Stimulated activated CD8-positive, alpha-beta memory T cell treated with anti-CD3 and anti-CD28 coated beads, Interleukin-4, amount 100 ng/mL, for 24 hours (primary cell): ENCODE results near the gene TMEM222.

Experiments
- DNase-seq: peaks from one replicate; pipeline ENCODE4 v3.0.0-alpha.2; 2020; ENCODE audit warnings: low read depth

The TMEM222 gene

GRCh38 chr1:27342391-27342777 is 20.4 kb downstream of the TMEM222 start:
- DNase-seq = no peak

DNA sequence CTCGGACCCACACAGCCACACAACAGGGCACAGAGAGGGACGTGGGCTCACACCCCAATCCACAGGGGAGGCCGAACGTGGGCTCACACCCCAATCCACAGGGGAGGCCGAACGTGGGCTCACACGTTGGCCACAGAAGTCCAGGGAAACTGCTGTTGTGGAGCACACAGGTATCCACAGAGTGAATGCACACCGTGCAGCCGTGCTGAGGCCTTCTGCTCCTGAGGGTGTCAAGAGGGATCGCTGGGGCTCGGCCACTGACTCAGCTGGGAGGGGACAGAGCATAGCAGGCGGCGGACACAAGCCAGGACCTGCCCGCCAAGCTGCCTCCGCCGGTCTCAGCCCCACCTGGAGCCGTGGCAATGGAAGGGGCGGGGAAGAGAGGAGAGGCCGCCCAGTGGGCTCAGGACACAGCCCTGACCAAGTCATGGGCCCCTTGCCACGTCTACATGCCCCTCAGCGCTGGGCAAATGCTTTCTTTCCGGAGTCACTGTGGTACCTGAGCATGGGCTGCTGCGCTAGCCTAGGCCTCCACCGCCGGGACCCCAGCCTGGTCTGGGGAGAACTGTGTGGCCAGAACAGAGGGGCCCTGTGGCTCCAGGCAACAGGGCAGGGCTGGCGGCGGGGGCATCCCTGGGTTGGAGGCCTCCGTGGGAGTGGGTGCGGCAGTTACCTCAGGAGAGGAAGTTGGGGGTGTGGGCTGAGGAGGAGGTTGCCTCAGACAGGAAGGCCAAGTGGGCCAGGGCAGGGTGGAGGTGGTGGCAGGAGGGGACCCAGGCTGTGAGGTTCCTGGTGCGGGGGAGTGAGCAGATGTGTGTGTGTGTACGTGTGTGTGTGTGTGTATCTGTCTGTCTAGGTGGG is 21.0 kb downstream of the TMEM222 start:
- no peak for DNase-seq

- no peak for DNase-seq
These were observed 21.7 kb downstream of the TMEM222 start for GRCh38 chr1:27343639-27344025.

DNA sequence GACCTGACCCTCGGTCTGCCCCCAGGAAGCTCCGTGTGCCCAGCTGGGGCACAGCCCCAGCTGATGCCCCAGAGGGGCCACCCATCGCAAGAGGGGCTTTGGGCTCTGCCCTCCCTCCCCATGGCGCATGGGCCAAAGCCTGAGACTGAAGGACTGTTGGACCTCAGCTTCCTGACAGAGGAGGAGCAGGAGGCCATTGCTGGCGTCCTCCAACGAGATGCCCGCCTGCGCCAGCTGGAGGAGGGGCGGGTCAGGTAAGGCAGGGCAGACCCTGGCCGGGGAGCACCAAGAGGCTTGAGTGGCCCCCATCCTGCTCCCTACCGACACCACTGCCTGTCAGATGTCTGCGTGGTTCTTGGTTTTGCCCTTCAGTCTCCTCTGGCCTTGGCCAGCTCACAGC is 23.3 kb downstream of the TMEM222 start:
- no peak for DNase-seq

DNA sequence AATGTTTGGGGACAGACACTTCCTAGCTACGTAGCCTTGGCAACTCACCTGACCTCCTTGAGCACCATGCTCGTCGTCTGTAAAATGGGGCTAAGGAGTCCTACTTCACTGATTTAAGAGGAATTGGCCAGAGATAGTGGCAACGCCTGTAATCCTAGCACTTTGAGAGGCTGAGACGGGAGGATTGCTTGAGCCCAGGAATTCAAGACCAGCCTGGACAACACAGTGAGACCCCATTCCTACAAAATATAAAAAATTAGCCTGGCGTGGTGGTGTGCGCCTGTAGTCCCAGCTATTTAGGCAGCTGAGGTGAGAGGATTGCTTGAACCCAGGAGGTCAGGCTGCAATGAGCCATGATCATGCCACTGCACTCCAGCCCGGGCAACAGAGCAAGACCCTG is 24.4 kb downstream of the TMEM222 start:
- no peak for DNase-seq

DNA sequence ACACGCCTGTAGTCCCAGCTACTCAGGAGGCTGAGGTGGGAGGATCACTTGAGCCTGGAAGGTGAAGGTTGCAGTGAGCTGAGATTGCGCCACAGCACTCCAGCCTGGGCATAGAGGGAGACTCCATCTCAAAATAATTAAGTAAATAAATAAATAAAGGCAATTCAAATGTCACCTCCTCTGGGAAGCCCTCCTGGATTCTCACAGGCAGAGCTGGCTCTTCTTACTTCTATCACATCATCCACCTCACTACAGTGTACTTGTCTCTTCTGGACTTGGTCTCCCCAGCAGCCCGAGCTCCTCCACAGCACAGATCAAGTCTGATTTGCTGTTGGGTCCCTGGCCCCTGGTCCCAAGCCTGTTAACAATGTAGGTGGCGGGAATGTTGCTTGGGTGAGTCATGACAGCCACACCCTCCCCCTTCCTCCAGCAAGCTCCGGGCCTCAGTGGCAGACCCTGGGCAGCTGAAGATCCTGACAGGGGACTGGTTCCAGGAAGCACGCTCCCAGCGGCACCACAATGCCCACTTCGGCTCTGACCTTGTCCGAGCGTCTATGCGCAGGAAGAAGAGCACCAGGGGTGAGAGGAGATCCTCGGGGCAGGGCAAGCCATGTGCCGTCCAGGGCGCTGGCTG is 25.1 kb downstream of the TMEM222 start:
- no peak for DNase-seq

DNA sequence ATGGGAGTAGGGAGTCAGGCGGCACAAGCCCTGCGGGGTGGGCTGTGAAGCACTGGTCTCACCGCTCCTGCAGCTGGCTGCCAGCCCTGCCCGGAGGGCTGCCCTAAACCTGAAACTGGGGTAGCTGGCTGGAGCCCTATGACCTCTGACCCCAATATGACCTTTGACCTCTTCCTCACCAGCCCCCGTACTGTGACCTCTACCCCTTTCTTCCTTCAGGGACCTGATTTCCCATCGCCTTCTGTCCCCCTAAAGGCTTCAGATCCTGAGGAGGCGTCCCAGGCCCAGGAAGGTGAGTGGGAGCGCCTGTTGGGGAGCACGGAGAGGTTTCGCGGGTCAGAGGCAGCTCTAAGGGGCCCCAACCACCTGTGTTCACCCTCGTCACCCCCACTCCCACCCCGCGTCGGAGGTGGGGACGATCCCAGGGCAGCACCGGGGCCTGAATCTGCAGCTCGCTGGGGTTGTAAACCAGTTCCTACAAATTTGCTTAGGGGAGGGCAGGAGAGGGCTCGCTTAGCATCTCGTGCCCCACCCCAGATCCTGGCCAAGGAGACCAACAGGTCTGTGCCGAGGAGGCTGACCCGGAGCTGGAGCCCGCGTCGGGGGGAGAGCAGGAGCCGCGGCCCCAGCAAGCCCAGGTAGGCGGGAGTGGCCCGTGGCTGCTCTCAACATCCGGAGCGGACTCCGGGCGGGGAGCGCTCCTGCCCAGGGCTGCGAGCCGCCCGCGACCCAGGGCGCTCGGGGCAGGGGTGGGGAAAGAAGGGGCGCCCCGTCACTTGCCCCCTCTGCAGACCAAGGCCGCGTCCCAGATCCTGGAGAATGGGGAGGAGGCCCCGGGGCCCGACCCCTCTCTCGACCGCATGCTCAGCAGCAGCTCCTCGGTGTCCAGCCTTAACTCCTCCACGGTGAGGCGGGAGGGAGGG is 27.2 kb downstream of the TMEM222 start:
- no peak for DNase-seq

GRCh38 chr1:27349784-27350662 is 28.1 kb downstream of the TMEM222 start:
- no peak for DNase-seq

DNA sequence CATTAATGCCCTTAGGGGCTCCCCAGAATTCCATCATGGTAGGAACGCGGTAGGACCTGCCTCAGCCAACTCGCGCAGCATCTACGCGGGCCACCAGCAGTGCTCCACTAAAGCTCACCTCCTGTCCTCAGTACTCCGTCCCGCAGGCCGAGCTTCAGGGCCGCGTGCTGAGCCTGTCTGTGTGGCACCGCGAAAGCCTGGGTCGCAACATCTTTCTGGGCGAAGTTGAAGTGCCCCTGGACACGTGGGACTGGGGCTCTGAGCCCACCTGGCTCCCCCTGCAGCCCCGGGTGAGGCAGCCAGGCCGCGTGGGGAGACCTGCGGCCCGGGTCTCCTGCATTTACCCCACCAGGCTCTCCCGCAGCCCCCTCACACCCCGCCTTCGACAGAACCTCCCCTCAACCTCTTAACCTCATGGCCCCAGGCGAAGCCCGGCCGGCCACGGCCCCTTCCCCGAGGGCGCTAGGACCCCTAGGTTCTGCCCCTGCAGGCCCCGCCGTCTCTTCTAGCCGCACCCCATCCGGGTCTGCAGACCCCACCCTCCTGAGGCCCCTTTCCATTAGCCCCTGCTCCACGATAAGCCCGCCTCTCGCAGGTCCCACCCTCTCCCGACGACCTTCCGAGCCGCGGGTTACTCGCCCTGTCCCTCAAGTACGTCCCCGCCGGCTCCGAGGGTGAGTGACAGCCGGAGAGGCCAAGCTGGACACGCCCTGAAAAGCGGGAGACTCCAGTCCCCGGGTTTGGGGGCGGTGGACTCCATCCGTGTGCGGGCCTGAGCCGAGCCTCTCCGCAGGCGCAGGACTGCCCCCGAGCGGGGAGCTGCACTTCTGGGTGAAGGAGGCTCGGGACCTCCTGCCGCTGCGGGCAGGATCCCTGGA is 28.9 kb downstream of the TMEM222 start:
- DNase-seq = no peak

GRCh38 chr1:27351541-27352107 is 29.7 kb downstream of the TMEM222 start:
- no peak for DNase-seq

DNA sequence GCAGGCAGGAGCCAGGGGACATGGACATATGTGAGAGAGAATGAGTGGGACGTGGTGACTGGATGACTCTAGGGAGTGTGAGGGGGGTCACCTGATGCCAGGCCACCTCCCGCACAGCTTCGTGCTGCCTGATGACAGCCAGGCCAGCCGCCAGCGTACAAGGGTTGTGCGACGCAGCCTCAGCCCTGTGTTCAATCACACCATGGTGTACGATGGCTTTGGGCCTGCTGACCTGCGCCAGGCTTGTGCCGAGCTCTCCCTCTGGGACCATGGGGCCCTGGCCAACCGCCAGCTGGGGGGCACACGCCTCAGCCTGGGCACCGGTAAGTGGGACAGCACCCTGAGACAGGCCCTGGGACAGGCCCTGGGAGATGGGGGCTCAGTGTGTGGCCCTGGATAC is 31.2 kb downstream of the TMEM222 start:
- DNase-seq = no peak

DNA sequence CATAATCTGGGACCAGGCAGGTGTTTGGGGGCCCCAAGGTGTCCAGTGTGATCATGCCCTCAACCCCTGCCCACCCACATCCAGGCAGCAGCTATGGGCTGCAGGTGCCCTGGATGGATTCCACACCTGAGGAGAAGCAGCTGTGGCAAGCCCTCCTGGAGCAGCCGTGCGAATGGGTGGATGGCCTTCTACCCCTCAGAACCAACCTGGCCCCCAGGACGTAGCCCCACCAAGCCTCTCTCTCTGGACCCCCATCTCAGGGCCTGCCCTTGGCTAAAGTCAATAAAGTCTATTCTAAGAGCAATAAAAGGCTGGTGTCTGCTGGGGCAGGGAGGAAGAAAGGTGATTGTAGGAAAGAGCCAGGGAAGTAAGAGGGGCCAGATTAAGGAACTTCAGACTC is 31.7 kb downstream of the TMEM222 start:
- no peak for DNase-seq

DNA sequence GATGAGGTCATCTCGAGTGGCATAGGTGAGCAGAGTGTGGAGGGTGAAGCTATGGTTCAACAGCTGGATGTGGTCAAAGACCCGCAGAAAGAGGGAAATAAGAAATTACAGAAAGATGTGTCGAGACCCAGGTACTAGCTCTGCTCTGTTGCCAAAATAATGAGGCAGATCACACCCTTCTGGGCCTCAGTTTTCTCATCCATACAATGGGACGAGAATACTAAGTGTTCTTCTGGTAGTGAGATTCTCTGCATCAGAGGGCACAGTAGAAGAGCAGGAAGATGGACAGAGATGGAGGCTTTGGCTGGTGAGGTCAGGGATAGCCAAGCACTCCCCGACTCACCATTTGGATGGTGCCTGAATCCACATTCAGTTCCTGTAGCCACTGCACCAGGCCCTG is 33.7 kb downstream of the TMEM222 start:
- DNase-seq = no peak

DNA sequence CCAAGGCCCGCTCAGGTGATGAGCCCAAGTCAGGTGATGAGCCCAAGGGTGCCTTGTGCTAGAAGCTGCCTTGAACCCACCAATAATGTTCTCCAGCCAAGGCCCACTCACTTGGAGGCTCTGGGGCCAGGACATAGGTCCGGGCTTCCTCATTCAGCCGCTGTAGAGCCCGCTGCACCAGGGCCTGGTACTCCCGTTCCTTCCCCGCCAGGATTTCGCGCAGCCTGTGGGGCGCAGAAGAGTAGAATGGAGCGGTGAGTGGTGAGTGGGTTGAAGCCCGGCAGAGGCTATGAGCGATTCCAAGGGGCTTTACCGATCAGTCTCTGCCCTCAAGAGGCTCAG is 34.3 kb downstream of the TMEM222 start:
- DNase-seq = no peak

GRCh38 chr1:27356619-27357280 is 34.8 kb downstream of the TMEM222 start:
- no peak for DNase-seq

- DNase-seq = peak; percentile 63
These were observed 35.5 kb downstream of the TMEM222 start for GRCh38 chr1:27357281-27358037.

DNA sequence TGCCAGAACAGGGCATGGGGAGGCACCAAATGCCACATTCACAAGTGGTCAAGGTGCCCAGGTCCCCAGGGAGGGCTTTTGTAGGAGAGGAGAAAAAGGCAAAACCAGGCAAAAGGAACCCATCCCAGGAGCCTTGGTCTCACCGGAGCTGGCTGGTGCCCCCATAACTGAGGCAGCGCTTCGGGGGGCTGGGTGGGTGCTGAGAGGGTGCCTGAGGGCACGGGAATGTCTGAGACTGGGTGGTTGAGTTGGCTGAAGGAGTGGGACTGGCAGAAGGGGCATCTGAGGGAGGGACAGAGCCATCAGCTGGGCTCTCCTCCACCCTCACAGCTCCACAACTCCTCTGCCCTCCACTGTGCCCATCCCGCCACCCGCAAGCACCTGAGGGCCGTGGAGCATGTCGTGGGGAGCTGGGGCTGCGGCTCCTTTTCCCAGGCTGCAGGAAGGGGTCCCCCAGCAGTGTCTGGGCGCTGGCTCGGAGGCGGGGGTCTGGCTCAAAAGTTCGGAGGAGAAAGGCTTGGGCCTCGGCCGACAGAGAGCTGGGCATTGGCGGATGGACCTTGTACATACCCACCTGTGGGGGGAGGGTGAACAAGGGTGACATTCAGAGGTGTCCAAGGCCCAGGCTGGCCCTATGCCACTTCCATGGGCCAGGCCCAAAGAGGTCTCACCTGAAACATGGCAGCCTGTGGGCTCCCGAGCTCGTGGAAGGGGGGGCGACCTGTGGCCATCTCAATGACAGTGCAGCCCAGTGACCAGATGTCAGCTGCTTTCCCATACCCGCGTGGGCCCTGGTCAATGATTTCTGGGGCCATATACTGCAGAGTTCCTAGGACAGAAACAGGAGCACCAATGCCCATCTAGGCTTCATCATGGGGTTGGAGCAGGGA is 36.3 kb downstream of the TMEM222 start:
- DNase-seq = no peak

DNA sequence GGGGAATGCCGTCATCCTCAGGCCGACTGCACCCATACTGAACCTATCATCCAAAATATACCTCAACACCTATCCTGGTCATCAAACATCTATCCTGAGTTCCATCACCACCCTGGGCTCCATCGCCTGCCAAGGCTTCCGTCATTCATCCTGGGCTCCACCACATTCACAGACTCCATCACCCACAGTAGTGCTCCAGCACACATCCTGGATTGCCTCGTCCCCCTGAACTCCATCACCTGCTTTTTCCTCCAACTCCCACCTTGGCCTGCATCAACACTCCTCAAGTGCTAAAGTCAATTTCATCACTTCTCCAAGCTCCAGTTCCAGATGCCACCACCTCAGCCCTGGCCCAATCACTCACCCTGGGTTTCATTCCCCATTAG is 37.0 kb downstream of the TMEM222 start:
- DNase-seq = no peak
